HUES48 (cell line): ENCODE measurements around the gene DDAH2.

ENCODE experiments used
- H3K27ac ChIP-seq: one replicate; pipeline ENCODE4 v1.7.0; 2013; ENCODE audit warnings: low read depth, low read length, inconsistent platforms
- H3K27me3 ChIP-seq: 2 replicates; pipeline ENCODE4 v1.6.1; 2013; ENCODE audit warnings: mild to moderate bottlenecking, low read length; ENCODE audit not compliant: control insufficient read depth, insufficient read depth
- H3K36me3 ChIP-seq: 2 replicates; pipeline ENCODE4 v1.6.1; 2013; ENCODE audit warnings: low read length; ENCODE audit not compliant: control insufficient read depth, insufficient read depth
- H3K4me1 ChIP-seq: 2 replicates; pipeline ENCODE4 v1.6.1; 2013; ENCODE audit warnings: mild to moderate bottlenecking, low read length; ENCODE audit not compliant: control insufficient read depth, insufficient read depth
- H3K4me3 ChIP-seq: 2 replicates; pipeline ENCODE4 v1.5.1; 2013; ENCODE audit warnings: mild to moderate bottlenecking, low read depth, low read length
- H3K9ac ChIP-seq: 2 replicates; pipeline ENCODE4 v1.6.1; 2013; ENCODE audit warnings: mild to moderate bottlenecking, low read depth, low read length, moderate library complexity
- H3K9me3 ChIP-seq: 2 replicates; pipeline ENCODE4 v1.6.1; 2013; ENCODE audit warnings: low read length; ENCODE audit not compliant: control insufficient read depth, insufficient read depth

The DDAH2 gene

DNA sequence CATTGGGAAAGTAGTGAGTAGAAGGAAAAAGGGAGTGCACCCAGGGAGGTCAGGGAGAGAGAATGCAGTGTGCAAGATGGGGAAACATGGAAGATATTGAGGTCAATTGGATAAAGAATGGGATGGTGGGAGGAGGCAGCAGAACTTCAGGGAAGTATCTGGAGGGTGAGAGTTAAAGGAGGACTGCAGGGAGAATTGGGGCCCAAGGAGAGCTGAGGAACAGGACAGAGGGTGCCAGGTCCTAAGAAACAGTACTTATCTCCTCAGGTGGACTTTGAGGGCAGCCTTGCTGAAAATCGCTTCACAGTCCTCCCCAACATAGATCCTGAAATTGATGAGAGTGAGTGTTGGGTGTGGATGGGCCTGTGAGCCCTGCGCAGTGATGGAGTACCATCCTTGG lies 29.2 kb upstream of the DDAH2 start:
- Histone ChIP-seq H3K9me3 (no peaks in the 10 kb centered on the region), H3K9ac (no peak overlapping the region), H3K27me3 (no peaks in the 10 kb centered on the region), H3K36me3 (peaks cover 32% of the 10 kb centered on the region), H3K27ac (no peak overlapping the region), H3K4me3 (no peak overlapping the region), H3K4me1 (peaks cover 2% of the 10 kb centered on the region; the same call in 1 of the 2 replicates)

DNA sequence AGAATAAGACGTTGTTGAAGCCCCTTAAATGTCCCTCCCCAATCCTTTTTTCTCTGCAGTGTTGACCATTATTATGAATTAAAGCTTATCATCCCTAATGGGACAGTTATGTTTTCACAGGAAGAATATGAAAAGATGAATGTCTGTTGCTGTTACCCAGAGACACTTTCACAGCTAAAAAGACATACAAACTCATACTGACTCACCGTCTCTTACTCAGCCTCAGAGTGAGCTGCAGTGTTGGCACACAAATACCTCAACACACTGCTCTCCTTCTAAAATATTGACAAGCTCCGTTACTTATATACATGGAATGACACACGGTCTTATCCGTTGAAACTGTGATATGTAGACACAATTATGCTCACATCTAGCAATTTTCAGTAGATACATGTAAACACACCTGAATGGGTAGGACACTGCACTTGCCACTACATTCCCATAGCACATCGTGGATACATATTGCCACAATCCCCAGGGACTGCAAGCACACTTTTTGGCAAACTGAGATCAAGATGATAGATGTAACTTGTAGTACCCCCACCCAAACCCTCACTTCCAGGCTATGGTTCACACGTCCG lies 23.7 kb upstream of the DDAH2 start:
- peaks cover 3% of the 10 kb centered on the region for H3K36me3 ChIP-seq
- no peaks in the 10 kb centered on the region for H3K9me3 ChIP-seq
- H3K27me3 ChIP-seq, result no peaks in the 10 kb centered on the region
- no peak overlapping the region for H3K9ac ChIP-seq
- no peak overlapping the region for H3K4me3 ChIP-seq
- no peaks in the 10 kb centered on the region for H3K4me1 ChIP-seq
- H3K27ac ChIP-seq, result no peak overlapping the region

- H3K9ac ChIP-seq, result no peak overlapping the region
- no peaks in the 10 kb centered on the region for H3K4me1 ChIP-seq
- H3K27me3 ChIP-seq, result no peaks in the 10 kb centered on the region
- H3K27ac ChIP-seq, result no peak overlapping the region
- H3K9me3 ChIP-seq, result no peaks in the 10 kb centered on the region
- no peak overlapping the region for H3K4me3 ChIP-seq
- H3K36me3 ChIP-seq, result peaks cover 12% of the 10 kb centered on the region
Observed at GRCh38 chr6:31750411-31751022, 21.4 kb upstream of the DDAH2 start.

DNA sequence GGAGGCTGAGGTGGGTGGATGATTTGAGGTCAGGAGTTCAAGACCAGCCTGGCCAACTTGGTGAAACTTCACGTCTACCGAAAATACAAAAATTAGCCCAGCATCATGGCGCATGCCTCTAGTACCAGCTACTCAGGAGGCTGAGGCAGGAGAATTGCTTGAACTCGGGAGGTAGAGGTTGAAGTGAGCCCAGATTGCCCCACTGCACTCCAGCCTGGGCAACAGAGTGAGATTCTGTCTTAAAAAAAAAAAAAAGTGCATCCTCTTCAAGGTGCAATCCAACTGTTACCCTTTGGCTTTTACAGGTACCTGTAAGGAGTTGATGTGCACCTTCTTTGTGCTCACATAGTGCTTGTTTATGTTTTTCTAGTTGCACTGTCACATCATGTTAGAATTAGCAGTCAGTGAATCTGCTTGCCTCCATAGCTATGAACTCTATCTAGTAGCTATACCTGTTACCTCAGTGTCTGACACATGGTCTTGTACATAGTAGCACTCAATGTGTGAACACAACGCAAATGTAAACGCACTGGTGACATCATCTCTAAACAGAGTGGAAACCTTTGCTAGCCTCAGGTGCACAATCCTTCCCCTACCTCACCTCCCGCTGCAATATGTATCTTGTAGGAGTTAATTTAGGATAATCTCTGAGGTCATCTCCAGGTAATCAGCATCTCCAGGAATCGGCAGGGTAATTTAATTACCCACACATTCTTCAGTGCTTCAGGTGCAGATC lies 20.4 kb upstream of the DDAH2 start:
- H3K9ac ChIP-seq, result no peak overlapping the region
- no peaks in the 10 kb centered on the region for H3K9me3 ChIP-seq
- no peak overlapping the region for H3K4me3 ChIP-seq
- no peaks in the 10 kb centered on the region for H3K4me1 ChIP-seq
- no peaks in the 10 kb centered on the region for H3K27me3 ChIP-seq
- H3K27ac ChIP-seq, result no peak overlapping the region
- peaks cover 12% of the 10 kb centered on the region for H3K36me3 ChIP-seq

DNA sequence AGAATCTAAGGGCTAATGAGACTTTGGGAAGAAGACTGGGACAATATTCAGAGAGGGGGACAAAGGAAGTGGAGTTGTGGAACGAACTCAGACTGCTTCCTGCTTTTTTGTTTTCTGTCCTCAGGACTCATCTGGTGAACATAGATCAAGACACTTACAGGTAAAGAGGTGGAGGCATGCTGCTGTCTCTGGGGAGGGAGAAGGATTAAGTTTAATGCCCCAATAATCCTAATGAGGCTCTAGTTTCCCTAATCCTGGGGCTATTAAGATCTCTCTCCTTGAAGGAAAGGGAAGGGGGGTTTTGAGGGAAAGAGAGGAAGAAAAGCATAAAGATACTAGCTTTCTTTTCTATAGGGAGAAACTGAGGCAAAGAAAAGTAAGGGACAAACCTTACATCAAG lies 15.3 kb upstream of the DDAH2 start:
- peaks cover 23% of the 10 kb centered on the region for H3K36me3 ChIP-seq

DNA sequence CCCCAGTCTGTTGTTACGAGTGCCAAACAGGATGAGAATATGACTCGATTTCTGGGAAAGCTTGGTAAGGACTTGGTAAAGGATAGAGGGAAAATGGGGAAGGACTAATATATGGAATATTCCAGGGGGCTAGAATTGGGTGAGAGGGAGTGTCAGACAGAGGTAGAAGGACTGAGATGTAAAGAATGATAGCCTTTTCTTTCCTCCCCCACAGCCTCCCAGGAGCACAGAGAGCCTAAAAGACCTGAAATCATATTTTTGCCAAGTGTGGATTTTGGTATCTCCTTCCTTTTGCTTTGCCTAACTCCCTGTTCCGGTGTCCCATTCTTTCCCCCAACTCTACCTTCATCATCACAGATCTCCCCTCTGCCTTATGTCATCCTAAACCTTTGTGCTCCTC lies 13.8 kb upstream of the DDAH2 start:
- H3K4me3 ChIP-seq, result no peak overlapping the region
- H3K9me3 ChIP-seq, result no peaks in the 10 kb centered on the region
- H3K9ac ChIP-seq, result no peak overlapping the region
- H3K36me3 ChIP-seq, result peaks cover 21% of the 10 kb centered on the region
- no peak overlapping the region for H3K27ac ChIP-seq
- no peaks in the 10 kb centered on the region for H3K27me3 ChIP-seq
- H3K4me1 ChIP-seq, result peaks cover 19% of the 10 kb centered on the region

More for the DNA sequence above, 15.3 kb upstream of the DDAH2 start:
- Histone ChIP-seq H3K27ac (no peak overlapping the region), H3K9me3 (no peaks in the 10 kb centered on the region), H3K4me3 (no peak overlapping the region), H3K27me3 (no peaks in the 10 kb centered on the region), H3K9ac (no peak overlapping the region), H3K4me1 (peaks cover 5% of the 10 kb centered on the region; the same call in 1 of the 2 replicates)

GRCh38 chr6:31741815-31742214 lies 12.7 kb upstream of the DDAH2 start:
- H3K36me3 ChIP-seq, result peaks cover 11% of the 10 kb centered on the region
- H3K4me3 ChIP-seq, result no peak overlapping the region
- no peak overlapping the region for H3K9ac ChIP-seq
- H3K9me3 ChIP-seq, result no peaks in the 10 kb centered on the region
- no peak overlapping the region for H3K27ac ChIP-seq
- peaks cover 25% of the 10 kb centered on the region for H3K4me1 ChIP-seq
- H3K27me3 ChIP-seq, result no peaks in the 10 kb centered on the region

DNA sequence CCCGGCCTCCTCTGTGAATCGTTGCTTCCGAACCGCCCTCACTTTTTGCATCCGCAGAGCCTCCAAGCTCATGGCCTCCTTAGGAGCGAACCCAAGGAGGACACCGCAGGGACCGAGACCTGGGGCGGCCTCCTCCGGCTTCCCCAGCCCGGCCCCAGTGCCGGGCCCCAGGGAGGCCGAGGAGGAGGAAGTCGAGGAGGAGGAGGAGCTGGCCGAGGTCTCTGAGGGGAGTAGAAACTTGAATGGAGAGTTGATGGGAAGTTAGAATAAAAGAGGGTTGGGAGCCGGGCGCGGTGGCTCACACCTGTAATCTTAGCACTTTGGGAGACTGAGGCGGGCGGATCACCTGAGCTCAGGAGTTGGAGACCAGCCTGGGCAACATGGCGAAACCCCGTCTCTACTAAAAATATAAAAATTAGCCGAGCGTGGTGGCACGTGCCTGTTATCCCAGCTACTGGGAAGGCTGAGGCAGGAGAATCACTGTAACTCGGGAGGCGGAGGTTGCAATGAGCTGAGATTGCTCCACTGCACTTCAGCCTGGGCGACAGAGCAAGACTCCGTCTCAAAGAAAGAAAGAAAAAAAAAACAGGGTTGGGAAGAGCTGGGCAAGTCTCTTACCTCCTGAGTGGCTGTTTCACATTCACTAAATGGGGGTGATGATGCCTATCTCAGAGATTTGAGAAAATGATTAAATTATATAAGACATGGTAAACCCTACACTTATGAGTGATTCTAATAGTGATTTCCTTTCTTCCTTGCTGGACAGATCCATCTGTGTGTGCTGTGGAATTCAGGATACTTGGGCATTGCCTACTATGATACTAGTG lies 11.5 kb upstream of the DDAH2 start:
- H3K9ac ChIP-seq, result peak overlapping the region; percentile 97
- no peaks in the 10 kb centered on the region for H3K27me3 ChIP-seq
- H3K4me3 ChIP-seq, result peak overlapping the region; percentile 59
- H3K36me3 ChIP-seq, result peaks cover 11% of the 10 kb centered on the region
- H3K27ac ChIP-seq, result peak overlapping the region; percentile 86
- H3K9me3 ChIP-seq, result no peaks in the 10 kb centered on the region
- H3K4me1 ChIP-seq, result peaks cover 28% of the 10 kb centered on the region

GRCh38 chr6:31739639-31740396 lies 10.7 kb upstream of the DDAH2 start, which contains the start of gene MSH5:
MSH5 (plus strand) TSS chr6:31740005; CDS start chr6:31740467, 462 bp downstream.
- peaks cover 28% of the 10 kb centered on the region for H3K4me1 ChIP-seq
- H3K4me3 ChIP-seq, result peak within 1 kb of the TSS; percentile 60
- peak within 1 kb of the TSS; percentile 97 for H3K9ac ChIP-seq
- no peaks in the 10 kb centered on the region for H3K27me3 ChIP-seq
- H3K36me3 ChIP-seq, result peaks cover 11% of the 10 kb centered on the region
- H3K27ac ChIP-seq, result peak within 1 kb of the TSS; percentile 87
- no peaks in the 10 kb centered on the region for H3K9me3 ChIP-seq
